Hepatocyte (in vitro differentiated cells): Measurements from ENCODE around the gene KCNAB3. TPM values are rescaled to one million over a fixed set of nuclear protein-coding genes. Genes with fewer than 3 reads are reported as not detected.

ENCODE experiments used
- DNase-seq: peaks from one replicate; pipeline ENCODE4 v3.0.0-alpha.2; 2016; ENCODE audit warnings: low spot score
- H2AFZ ChIP-seq: fragments of 200-600 bp; sonication (generic); 2 replicates; pipeline ENCODE4 v1.6.0; 2016; ENCODE audit warnings: antibody characterized with exemption, mild to moderate bottlenecking
- H3K27ac ChIP-seq: fragments of 200-600 bp; sonication (generic); 2 replicates; pipeline ENCODE4 v1.5.1; 2016; ENCODE audit warnings: mild to moderate bottlenecking
- H3K27me3 ChIP-seq: fragments of 200-600 bp; sonication (generic); 2 replicates; pipeline ENCODE4 v1.6.1; 2016
- H3K36me3 ChIP-seq: fragments of 200-600 bp; sonication (generic); replicated peaks from 2 replicates; pipeline ENCODE4 v1.5.1; 2016; ENCODE audit warnings: low read depth; ENCODE audit not compliant: insufficient read depth
- H3K4me1 ChIP-seq: fragments of 200-600 bp; sonication (generic); 2 replicates; pipeline ENCODE4 v1.5.1; 2016; ENCODE audit warnings: mild to moderate bottlenecking, moderate library complexity; ENCODE audit not compliant: insufficient read depth
- H3K4me2 ChIP-seq: fragments of 200-600 bp; sonication (generic); 2 replicates; pipeline ENCODE4 v1.6.0; 2016
- H3K4me3 ChIP-seq: fragments of 200-600 bp; sonication (generic); 2 replicates; pipeline ENCODE4 v1.5.1; 2016; ENCODE audit warnings: mild to moderate bottlenecking
- H3K79me2 ChIP-seq: fragments of 200-600 bp; sonication (generic); 2 replicates; pipeline ENCODE4 v1.6.0; 2017; ENCODE audit warnings: mild to moderate bottlenecking
- H3K9me2 ChIP-seq: fragments of 200-600 bp; sonication (generic); replicated peaks from 2 replicates; pipeline ENCODE4 v1.6.0; 2017; ENCODE audit warnings: mild to moderate bottlenecking; ENCODE audit not compliant: insufficient read depth
- H3K9me3 ChIP-seq: fragments of 200-600 bp; sonication (generic); 2 replicates; pipeline ENCODE4 v1.5.1; 2016; ENCODE audit warnings: low read depth, mild to moderate bottlenecking
- H4K20me1 ChIP-seq: fragments of 200-600 bp; sonication (generic); 2 replicates; pipeline ENCODE4 v1.6.0; 2016; ENCODE audit warnings: mild to moderate bottlenecking; ENCODE audit not compliant: insufficient read depth, poor library complexity, severe bottlenecking
- CTCF ChIP-seq: fragments of 200-600 bp; sonication (generic); IDR thresholded peaks from 2 replicates; pipeline ENCODE4 v1.5.1; 2016; ENCODE audit warnings: antibody characterized with exemption, mild to moderate bottlenecking; ENCODE audit not compliant: poor library complexity
- EZH2 ChIP-seq: fragments of 200-600 bp; sonication (generic); IDR thresholded peaks from 2 replicates; pipeline ENCODE4 v1.6.1; 2016; ENCODE audit warnings: antibody characterized with exemption, mild to moderate bottlenecking, borderline replicate concordance
- EZH2phosphoT487 ChIP-seq: fragments of 200-600 bp; sonication (generic); IDR thresholded peaks from one replicate; pipeline ENCODE4 v1.6.1; 2018; ENCODE audit warnings: antibody characterized with exemption, mild to moderate bottlenecking, low read depth, moderate library complexity; ENCODE audit not compliant: unreplicated experiment, severe bottlenecking
- WGBS: methylation state at CpG from one replicate; pipeline ENCODE4 v1.1.6; 2016; ENCODE audit warnings: low lambda C conversion rate; ENCODE audit errors: missing lambda C conversion rate; 5-methylcytosine and 5-hydroxymethylcytosine counted together
- polyA plus RNA-seq: library from polyadenylated mRNA; unstranded; fragments of >200 nt; fragmentation: Nextera tagmentation; extraction: Ambion mirVana; gene quantifications from 2 replicates; pipeline ENCODE4 v1.2.1, GENCODE V29; 2016
- total RNA-seq: library from RNA; depleted of rRNA; stranded (reverse); fragments of >200 nt; gene quantifications from 2 replicates; pipeline ENCODE4 v1.2.3, GENCODE V29; 2014

Gene KCNAB3
- total RNA-seq, result 1.4 and 1.8 TPM in 2 replicates
- polyA plus RNA-seq, result 1.8 and 3.8 TPM in 2 replicates

- no peak for TF ChIP-seq CTCF
- no peak for TF ChIP-seq EZH2phosphoT487
- TF ChIP-seq EZH2, result no peak
- Histone ChIP-seq H3K4me3 (no peak within 1 kb of the TSS), H2AFZ (no peak within 1 kb of the TSS), H3K79me2 (peaks cover 32% of the 10 kb centered on the region), H3K36me3 (no peaks in the 10 kb centered on the region), H3K4me1 (peaks cover 24% of the 10 kb centered on the region), H4K20me1 (no peaks in the 10 kb centered on the region), H3K27ac (no peak within 1 kb of the TSS), H3K4me2 (peak within 1 kb of the TSS; percentile 92), H3K27me3 (no peaks in the 10 kb centered on the region), H3K9me2 (no peaks in the 10 kb centered on the region), H3K9me3 (no peaks in the 10 kb centered on the region)
- 34% methylated on average over 28 of the region's 67 CpGs for WGBS
- DNase-seq, result peak; percentile 82
Observed at GRCh38 chr17:7929158-7930023, at the start of gene KCNAB3. TSS of gene KCNAB3 (minus strand) at chr17:7929856. CDS start at chr17:7929435, 421 bp downstream.

DNA sequence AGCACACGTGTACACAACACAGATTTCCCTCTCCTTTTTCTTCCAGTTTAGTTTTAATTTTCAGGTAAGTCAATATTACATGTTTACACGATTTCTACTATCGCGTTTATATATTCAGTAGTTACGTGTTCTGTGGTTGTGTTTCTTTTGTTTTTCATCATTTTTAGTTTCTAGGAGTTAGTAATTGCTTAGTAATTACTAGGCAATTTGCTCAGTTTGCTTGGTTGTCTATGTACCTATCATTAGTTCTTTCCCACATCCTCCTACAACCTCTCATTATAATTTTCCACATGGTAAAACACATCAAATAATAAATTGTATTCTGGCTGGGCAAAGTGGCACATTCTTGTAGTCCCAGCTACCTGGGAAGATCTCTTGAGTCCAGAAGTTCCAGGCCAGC is 48.1 kb upstream of the KCNAB3 start:
- no peak for DNase-seq
- peaks cover 7% of the 10 kb centered on the region for H3K9me3 ChIP-seq
- H3K4me2 ChIP-seq, result no peak overlapping the region
- 93% methylated on average over 5 of the region's 5 CpGs for WGBS
- no peaks in the 10 kb centered on the region for H4K20me1 ChIP-seq
- no peak overlapping the region for H3K4me3 ChIP-seq
- no peaks in the 10 kb centered on the region for H3K4me1 ChIP-seq
- H3K27me3 ChIP-seq, result no peaks in the 10 kb centered on the region
- H2AFZ ChIP-seq, result no peak overlapping the region
- TF ChIP-seq EZH2phosphoT487, result no peak
- no peak for TF ChIP-seq EZH2
- TF ChIP-seq CTCF, result no peak
- H3K9me2 ChIP-seq, result no peaks in the 10 kb centered on the region
- no peak overlapping the region for H3K27ac ChIP-seq
- H3K36me3 ChIP-seq, result no peaks in the 10 kb centered on the region
- H3K79me2 ChIP-seq, result no peaks in the 10 kb centered on the region

- H3K79me2 ChIP-seq, result no peaks in the 10 kb centered on the region
- no peak overlapping the region for H3K4me2 ChIP-seq
- H3K9me3 ChIP-seq, result peaks cover 7% of the 10 kb centered on the region
- 77% methylated on average over 4 of the region's 4 CpGs for WGBS
- no peaks in the 10 kb centered on the region for H4K20me1 ChIP-seq
- no peak overlapping the region for H2AFZ ChIP-seq
- H3K4me1 ChIP-seq, result no peaks in the 10 kb centered on the region
- H3K4me3 ChIP-seq, result no peak overlapping the region
- TF ChIP-seq CTCF (no peak), EZH2 (no peak), EZH2phosphoT487 (no peak)
- H3K36me3 ChIP-seq, result no peaks in the 10 kb centered on the region
- H3K9me2 ChIP-seq, result no peaks in the 10 kb centered on the region
- H3K27me3 ChIP-seq, result no peaks in the 10 kb centered on the region
- H3K27ac ChIP-seq, result no peak overlapping the region
- DNase-seq, result no peak
Observed at GRCh38 chr17:7977039-7977438, 47.4 kb upstream of the KCNAB3 start.
